Neuronal stem cell (in vitro differentiated cells): ENCODE results near the gene LYRM9.

Experiments
- DNase-seq: peaks from one replicate; pipeline ENCODE4 v3.0.0-alpha.2; 2013; ENCODE audit warnings: low spot score
- H2AFZ ChIP-seq: one replicate; pipeline ENCODE4 v1.6.1; 2013; ENCODE audit warnings: mild to moderate bottlenecking, low read length, inconsistent platforms
- H2AK5ac ChIP-seq: 2 replicates; pipeline ENCODE4 v1.6.1; 2013; ENCODE audit warnings: low read depth, mild to moderate bottlenecking, inconsistent platforms, low read length, moderate library complexity, mixed read lengths
- H2BK120ac ChIP-seq: 2 replicates; pipeline ENCODE4 v1.6.1; 2013; ENCODE audit warnings: low read depth, mild to moderate bottlenecking, inconsistent platforms, low read length, moderate library complexity, mixed read lengths
- H2BK12ac ChIP-seq: one replicate; pipeline ENCODE4 v1.6.1; 2013; ENCODE audit warnings: low read length, inconsistent platforms
- H2BK15ac ChIP-seq: 2 replicates; pipeline ENCODE4 v1.6.1; 2013; ENCODE audit warnings: mild to moderate bottlenecking, low read length, inconsistent platforms, mixed read lengths
- H2BK5ac ChIP-seq: one replicate; pipeline ENCODE4 v1.6.1; 2013; ENCODE audit warnings: inconsistent platforms, mild to moderate bottlenecking, low read length, moderate library complexity
- H3K14ac ChIP-seq: one replicate; pipeline ENCODE4 v1.6.1; 2013; ENCODE audit warnings: low read length, inconsistent platforms
- H3K18ac ChIP-seq: 2 replicates; pipeline ENCODE4 v1.6.1; 2013; ENCODE audit warnings: low read length, inconsistent platforms
- H3K23ac ChIP-seq: 2 replicates; pipeline ENCODE4 v1.6.1; 2013; ENCODE audit warnings: low read depth, mild to moderate bottlenecking, mixed read lengths, low read length, inconsistent platforms; ENCODE audit not compliant: poor library complexity
- H3K27ac ChIP-seq: replicated peaks from 3 replicates; pipeline ENCODE4 v1.5.1; 2013; ENCODE audit warnings: low read length, inconsistent platforms
- H3K27me3 ChIP-seq, 3 experiments: 2 replicates each; pipeline ENCODE4 v1.6.1; 2013; ENCODE audit warnings: low read length in 3 of 3, mild to moderate bottlenecking in 2 of 3, inconsistent platforms in 1 of 3, low read depth in 1 of 3, mixed read lengths in 1 of 3, moderate library complexity in 1 of 3; ENCODE audit not compliant: control insufficient read depth in 3 of 3, insufficient read depth in 3 of 3
- H3K36me3 ChIP-seq, 2 donors: replicated peaks in 1 of 2; 2 replicates each; pipeline ENCODE4 v1.6.1; 2013; ENCODE audit warnings: low read length in 2 of 2; ENCODE audit not compliant: control insufficient read depth in 2 of 2, insufficient read depth in 2 of 2
- H3K4ac ChIP-seq: 2 replicates; pipeline ENCODE4 v1.6.1; 2013; ENCODE audit warnings: inconsistent platforms, mild to moderate bottlenecking, low read length, moderate library complexity
- H3K4me1 ChIP-seq, 2 donors: 1 replicate in 1 of 2; 2 replicates in 1 of 2; pipeline ENCODE4 v1.6.1; 2013; ENCODE audit warnings: low read length in 2 of 2, low read depth in 1 of 2; ENCODE audit not compliant: control insufficient read depth in 2 of 2, insufficient read depth in 1 of 2
- H3K4me2 ChIP-seq: one replicate; pipeline ENCODE4 v1.6.1; 2013; ENCODE audit warnings: mild to moderate bottlenecking, low read length, inconsistent platforms; ENCODE audit not compliant: insufficient read depth, poor library complexity, severe bottlenecking
- H3K4me3 ChIP-seq, 2 donors: 2 replicates each; pipeline ENCODE4 v1.5.1; 2013; ENCODE audit warnings: low read length in 2 of 2, mild to moderate bottlenecking in 2 of 2, inconsistent platforms in 1 of 2, moderate library complexity in 1 of 2
- H3K79me1 ChIP-seq: one replicate; pipeline ENCODE4 v1.6.1; 2013; ENCODE audit warnings: low read depth, mild to moderate bottlenecking, inconsistent platforms, low read length, moderate library complexity
- H3K9ac ChIP-seq: one replicate; pipeline ENCODE4 v1.6.1; 2013; ENCODE audit warnings: mild to moderate bottlenecking, low read depth, low read length, inconsistent platforms; ENCODE audit not compliant: poor library complexity
- H3K9me3 ChIP-seq, 2 donors: replicated peaks in 1 of 2; 2 replicates each; pipeline versions ENCODE3 to v1.6.1; 2013; ENCODE audit warnings: low read length in 2 of 2, mild to moderate bottlenecking in 2 of 2, inconsistent platforms in 1 of 2, low read depth in 1 of 2, mixed read lengths in 1 of 2, moderate library complexity in 1 of 2; ENCODE audit not compliant: control insufficient read depth in 2 of 2, insufficient read depth in 1 of 2
- H4K8ac ChIP-seq: one replicate; pipeline ENCODE4 v1.6.1; 2013; ENCODE audit warnings: low read depth, mild to moderate bottlenecking, inconsistent platforms, low read length, moderate library complexity
- H4K91ac ChIP-seq: one replicate; pipeline ENCODE4 v1.6.1; 2013; ENCODE audit warnings: low read length, low read depth, mild to moderate bottlenecking, inconsistent platforms; ENCODE audit not compliant: poor library complexity
- WGBS, 2 donors: extraction: QIAGEN DNeasy Blood & Tissue Kit; methylation state at CpG; one replicate each; pipeline ENCODE4 v1.1.7; 2013; ENCODE audit warnings: missing lambda C conversion rate in 2 of 2, mixed read lengths in 1 of 2; ENCODE audit not compliant: insufficient read length in 2 of 2, insufficient replicate concordance in 1 of 2; ENCODE audit errors: extremely low coverage in 2 of 2; 5-methylcytosine and 5-hydroxymethylcytosine counted together

LYRM9 gene

GRCh38 chr17:27862004-27862403 lies 31.2 kb downstream of the LYRM9 start:
- no peak overlapping the region for H2AFZ ChIP-seq
- no peak overlapping the region for H2BK15ac ChIP-seq
- no CpG with 5 or more reads among the region's 4 CpGs for WGBS, 2 donors
- no peak for DNase-seq
- no peak overlapping the region for H2BK5ac ChIP-seq
- H2BK120ac ChIP-seq: no peak overlapping the region
- no peak overlapping the region for H3K27ac ChIP-seq
- no peak overlapping the region for H3K4ac ChIP-seq
- no peaks in the 10 kb centered on the region for H3K9me3 ChIP-seq
- H3K36me3 ChIP-seq: no peaks in the 10 kb centered on the region
- H2AK5ac ChIP-seq: no peak overlapping the region
- H3K4me2 ChIP-seq: no peak overlapping the region
- no peak overlapping the region for H4K91ac ChIP-seq
- H3K4me1 ChIP-seq: peaks cover 0 to 6% of the 10 kb centered on the region in 2 donors
- no peaks in the 10 kb centered on the region for H3K79me1 ChIP-seq
- no peak overlapping the region for H3K4me3 ChIP-seq
- peak overlapping the region; percentile 22 for H3K18ac ChIP-seq
- no peak overlapping the region for H3K9ac ChIP-seq
- no peak overlapping the region for H4K8ac ChIP-seq
- H3K23ac ChIP-seq: no peak overlapping the region
- no peak overlapping the region for H3K14ac ChIP-seq
- no peak overlapping the region for H2BK12ac ChIP-seq
- H3K27me3 ChIP-seq: peaks cover 0 to 5% (median 0%) of the 10 kb centered on the region in 3 experiments

- no peak overlapping the region for H2AK5ac ChIP-seq
Observed at GRCh38 chr17:27860971-27861664, 32.0 kb downstream of the LYRM9 start.

GRCh38 chr17:27858621-27859305 lies 34.4 kb downstream of the LYRM9 start:
- peaks cover 0 to 6% of the 10 kb centered on the region in 2 donors for H3K4me1 ChIP-seq
- no peak overlapping the region for H2AK5ac ChIP-seq
- no peak overlapping the region for H2BK120ac ChIP-seq
- no peak overlapping the region for H2AFZ ChIP-seq
- H2BK5ac ChIP-seq: no peak overlapping the region
- peaks cover 0 to 5% (median 0%) of the 10 kb centered on the region in 3 experiments for H3K27me3 ChIP-seq
- H3K36me3 ChIP-seq: no peaks in the 10 kb centered on the region
- no peak overlapping the region for H3K4me3 ChIP-seq
- DNase-seq: no peak
- H4K91ac ChIP-seq: no peak overlapping the region
- H2BK12ac ChIP-seq: no peak overlapping the region
- no peak overlapping the region for H4K8ac ChIP-seq
- no CpG with 5 or more reads among the region's 6 CpGs for WGBS, 2 donors
- H3K27ac ChIP-seq: no peak overlapping the region
- H3K23ac ChIP-seq: no peak overlapping the region
- no peaks in the 10 kb centered on the region for H3K79me1 ChIP-seq
- no peak overlapping the region for H3K4me2 ChIP-seq
- no peak overlapping the region for H2BK15ac ChIP-seq
- H3K9ac ChIP-seq: no peak overlapping the region
- H3K14ac ChIP-seq: no peak overlapping the region
- H3K4ac ChIP-seq: no peak overlapping the region
- H3K9me3 ChIP-seq: no peaks in the 10 kb centered on the region
- H3K18ac ChIP-seq: no peak overlapping the region

More at GRCh38 chr17:27860971-27861664, 32.0 kb downstream of the LYRM9 start:
- no peak overlapping the region for H3K14ac ChIP-seq
- WGBS, 2 donors: no CpG with 5 or more reads among the region's 3 CpGs
- no peak overlapping the region for H4K91ac ChIP-seq
- H2AFZ ChIP-seq: no peak overlapping the region
- H3K27me3 ChIP-seq: peaks cover 0 to 5% (median 0%) of the 10 kb centered on the region in 3 experiments
- no peaks in the 10 kb centered on the region for H3K9me3 ChIP-seq
- H4K8ac ChIP-seq: no peak overlapping the region
- H2BK12ac ChIP-seq: no peak overlapping the region
- H2BK15ac ChIP-seq: no peak overlapping the region
- no peak for DNase-seq
- H2BK5ac ChIP-seq: no peak overlapping the region
- no peak overlapping the region for H3K23ac ChIP-seq
- no peak overlapping the region for H3K4ac ChIP-seq
- H3K18ac ChIP-seq: no peak overlapping the region
- H3K4me3 ChIP-seq: no peak overlapping the region
- H3K79me1 ChIP-seq: no peaks in the 10 kb centered on the region
- H3K9ac ChIP-seq: no peak overlapping the region
- H2BK120ac ChIP-seq: no peak overlapping the region
- H3K4me2 ChIP-seq: no peak overlapping the region
- H3K36me3 ChIP-seq: no peaks in the 10 kb centered on the region
- H3K4me1 ChIP-seq: peaks cover 0 to 6% of the 10 kb centered on the region in 2 donors
- no peak overlapping the region for H3K27ac ChIP-seq

GRCh38 chr17:27856676-27857432 lies 36.3 kb downstream of the LYRM9 start:
- Histone ChIP-seq H2AFZ (no peak overlapping the region), H2BK120ac (no peak overlapping the region), H2BK5ac (no peak overlapping the region), H3K18ac (peak overlapping the region; percentile 65), H2BK15ac (no peak overlapping the region), H2AK5ac (peak overlapping the region; percentile 34), H3K27me3 (peaks cover 0 to 9% (median 0%) of the 10 kb centered on the region in 3 experiments), H3K27ac (no peak overlapping the region), H3K4ac (no peak overlapping the region), H3K4me2 (no peak overlapping the region), H4K8ac (no peak overlapping the region), H3K36me3 (no peaks in the 10 kb centered on the region), H3K4me1 (peaks cover 0 to 6% of the 10 kb centered on the region in 2 donors), H3K9ac (no peak overlapping the region), H4K91ac (no peak overlapping the region), H2BK12ac (peak overlapping the region; percentile 25), H3K4me3 (no peak overlapping the region), H3K23ac (no peak overlapping the region), H3K9me3 (no peaks in the 10 kb centered on the region), H3K79me1 (no peaks in the 10 kb centered on the region), H3K14ac (no peak overlapping the region)
- WGBS, 2 donors: no CpG with 5 or more reads among the region's 5 CpGs
- no peak for DNase-seq
